K562 (cell line): Measurements from ENCODE around the gene GRP. TPM values are rescaled to one million over a fixed set of nuclear protein-coding genes. Genes with fewer than 3 reads are reported as not detected.

ENCODE experiments used
- ATAC-seq: fragments of 200-7000 bp; cut with Tn5 transposase; 3 replicates; pipeline ENCODE4 v1.9.1; 2020; ENCODE audit warnings: moderate library complexity
- BruUV-seq: library from RNA; stranded (reverse); fragments of 400-500 nt; replicated peaks from 2 replicates; lab custom pipeline; 2021; lab: Mats Ljungman, UMichigan
- CTCF ChIA-PET: fragments of 300-600 bp; formaldehyde crosslinking; extraction: SDS; loops from one replicate; lab custom pipeline; 2021; ENCODE audit warnings: low intra/inter-chr PET ratio; lab: Yijun Ruan, JAX
- POLR2A ChIA-PET: fragments of 300-600, 350-650 bp; sonication (Branson Sonifier 250); formaldehyde crosslinking; extraction: SDS; loops from one replicate; lab custom pipeline; 2021; ENCODE audit warnings: antibody characterized with exemption, inconsistent platforms; lab: Yijun Ruan, JAX
- DNase-seq, 4 experiments: peaks; one replicate each; pipeline versions ENCODE4 v3.0.0 to v3.0.0-alpha.2; 2011 to 2018; ENCODE audit warnings: low spot score in 3 of 4, mixed read lengths in 3 of 4; ENCODE audit errors: extremely low read depth in 1 of 4
- FAIRE-seq: peaks from 2 replicates; lab custom pipeline; 2011; peaks lifted over from hg19 to GRCh38; lab: Jason Lieb, UNC
- H2AFZ ChIP-seq: 2 replicates; pipeline ENCODE4 v1.6.0; 2011; ENCODE audit warnings: low read depth, low read length, control low read depth, inconsistent platforms
- H3K27ac ChIP-seq: fragments of 200-600 bp; 3 replicates; pipeline ENCODE4 v1.8.0; 2011; ENCODE audit warnings: low read depth, mild to moderate bottlenecking, control low read depth, inconsistent platforms, low read length, moderate library complexity, mixed read lengths; ENCODE audit errors: extremely low read depth
- H3K27me3 ChIP-seq, 2 experiments: fragments of 300-600 bp in 1 of 2; 2 replicates in 1 of 2; 3 replicates in 1 of 2; pipeline versions ENCODE4 v1.6.0 to v1.8.0; 2011; ENCODE audit warnings: inconsistent platforms in 2 of 2, low read length in 2 of 2, mild to moderate bottlenecking in 1 of 2, mixed read lengths in 1 of 2, moderate library complexity in 1 of 2; ENCODE audit not compliant: control insufficient read depth in 2 of 2, insufficient read depth in 2 of 2
- H3K36me3 ChIP-seq: fragments of 300-600 bp; 3 replicates; pipeline ENCODE4 v1.8.0; 2011; ENCODE audit warnings: mild to moderate bottlenecking, low read length, inconsistent platforms; ENCODE audit not compliant: control insufficient read depth, insufficient read depth
- H3K4me1 ChIP-seq, 2 experiments: fragments of 200-600 bp in 1 of 2; replicated peaks in 1 of 2; 2 replicates in 1 of 2; 3 replicates in 1 of 2; pipeline versions ENCODE4 v1.5.1 to v1.8.0; 2011; ENCODE audit warnings: inconsistent platforms in 2 of 2, low read length in 2 of 2, mild to moderate bottlenecking in 1 of 2, mixed read lengths in 1 of 2, moderate library complexity in 1 of 2; ENCODE audit not compliant: control insufficient read depth in 2 of 2, insufficient read depth in 2 of 2
- H3K4me2 ChIP-seq: 2 replicates; pipeline ENCODE4 v1.6.1; 2011; ENCODE audit warnings: low read length, control low read depth, inconsistent platforms, mixed read lengths; ENCODE audit not compliant: insufficient read depth
- H3K4me3 ChIP-seq: fragments of 200-600 bp; sonication (generic), shearing (Covaris generic); 2 replicates; pipeline ENCODE4 v1.5.1; 2016; ENCODE audit warnings: control low read depth, inconsistent platforms
- H3K79me2 ChIP-seq: fragments of 200-600 bp; 3 replicates; pipeline ENCODE4 v1.8.0; 2011; ENCODE audit warnings: low read length, inconsistent platforms; ENCODE audit not compliant: control insufficient read depth, insufficient read depth
- H3K9ac ChIP-seq, 2 experiments: 2 replicates each; pipeline versions ENCODE4 v1.6.0 to v1.6.1; 2011; ENCODE audit warnings: low read depth in 2 of 2, low read length in 2 of 2, control low read depth in 1 of 2, inconsistent platforms in 1 of 2, mild to moderate bottlenecking in 1 of 2, mixed read lengths in 1 of 2; ENCODE audit not compliant: insufficient read depth in 1 of 2
- H3K9me1 ChIP-seq: one replicate; pipeline ENCODE4 v1.6.0; 2011; ENCODE audit warnings: inconsistent platforms, mild to moderate bottlenecking, low read length, moderate library complexity; ENCODE audit not compliant: control insufficient read depth, insufficient read depth
- H3K9me3 ChIP-seq: replicated peaks from 2 replicates; pipeline ENCODE4 v1.5.1; 2011; ENCODE audit warnings: low read depth, low read length, inconsistent platforms; ENCODE audit not compliant: control insufficient read depth, insufficient read depth
- H4K20me1 ChIP-seq: replicated peaks from 2 replicates; pipeline ENCODE4 v1.6.1; 2011; ENCODE audit warnings: low read length, inconsistent platforms, mixed read lengths; ENCODE audit not compliant: control insufficient read depth, insufficient read depth
- ARID4B ChIP-seq: sonication (generic); formaldehyde crosslinking; IDR thresholded peaks from 2 replicates; pipeline ENCODE4 v1.8.0; 2022; ENCODE audit warnings: mild to moderate bottlenecking, missing genetic modification reagents
- BRF2 ChIP-seq: IDR thresholded peaks from 3 replicates; pipeline ENCODE4 v1.6.1; 2011; ENCODE audit warnings: borderline replicate concordance, mild to moderate bottlenecking; ENCODE audit not compliant: insufficient read length, insufficient read depth
- CGGBP1 ChIP-seq: fragments of 250-450 bp; sonication (Bioruptor Pico); IDR thresholded peaks from 2 replicates; pipeline ENCODE4 v1.9.0; 2021; ENCODE audit warnings: mild to moderate bottlenecking
- E2F4 ChIP-seq: sonication (generic); formaldehyde crosslinking; IDR thresholded peaks from 2 replicates; pipeline ENCODE4 v1.8.0; 2022; ENCODE audit warnings: mild to moderate bottlenecking, low read depth, missing genetic modification reagents
- RNF2 ChIP-seq: sonication (generic); IDR thresholded peaks from 2 replicates; pipeline ENCODE4 v1.6.1; 2016
- SAP30 ChIP-seq: fragments of 200-600 bp; sonication (generic); IDR thresholded peaks from 2 replicates; pipeline ENCODE4 v1.6.1; 2012; ENCODE audit warnings: borderline replicate concordance, low read depth, mild to moderate bottlenecking, moderate library complexity, low read length, control low read depth, inconsistent platforms; ENCODE audit not compliant: insufficient read depth, poor library complexity, severe bottlenecking
- SIX5 ChIP-seq, 2 experiments: IDR thresholded peaks; 2 replicates each; pipeline ENCODE4 v1.6.1; 2011; ENCODE audit warnings: low read length in 2 of 2, borderline replicate concordance in 1 of 2, low read depth in 1 of 2, mild to moderate bottlenecking in 1 of 2, moderate library complexity in 1 of 2; ENCODE audit not compliant: insufficient read depth in 1 of 2
- SMAD4 ChIP-seq: fragments of 250-450 bp; sonication (Bioruptor Pico); conservative IDR thresholded peaks from 2 replicates; pipeline ENCODE4 v1.8.0; 2021; ENCODE audit warnings: inconsistent platforms, mild to moderate bottlenecking, moderate library complexity
- YBX1 ChIP-seq: fragments of 450-650 bp; IDR thresholded peaks from 2 replicates; pipeline ENCODE4 v1.7.1; 2016; ENCODE audit warnings: mild to moderate bottlenecking
- ZNF277 ChIP-seq: fragments of 250-450 bp; sonication (Bioruptor Pico); IDR thresholded peaks from 2 replicates; pipeline ENCODE4 v1.8.0; 2022; ENCODE audit warnings: inconsistent platforms, mild to moderate bottlenecking, moderate library complexity, borderline replicate concordance
- ZNF436 ChIP-seq: fragments of 250-450, 450-650 bp; sonication (Bioruptor Pico); formaldehyde crosslinking; IDR thresholded peaks from 2 replicates; pipeline ENCODE4 v1.7.0; 2020; ENCODE audit warnings: mild to moderate bottlenecking
- ZNF766 ChIP-seq: fragments of 200-800 bp; sonication (Bioruptor generic); conservative IDR thresholded peaks from 2 replicates; pipeline ENCODE4 v1.6.1; 2016; ENCODE audit warnings: missing genetic modification characterization, missing compliant biosample characterization
- WGBS: fragments of 100-300 bp; shearing (Covaris generic); methylation state at CpG from one replicate; pipeline ENCODE4 v1.1.6; 2016; ENCODE audit warnings: low coverage, mixed read lengths; ENCODE audit not compliant: insufficient coverage; ENCODE audit errors: missing lambda C conversion rate; 5-methylcytosine and 5-hydroxymethylcytosine counted together
- in situ Hi-C: fragments of 300-500 bp; cut with MboI; formaldehyde crosslinking; loops from 4 replicates; pipeline ENCODE4 v1.15.0; 2018; ENCODE audit warnings: inconsistent platforms, mixed read lengths
- intact Hi-C: fragments of 100-400 bp; cut with micrococcal nuclease; formaldehyde crosslinking; loops from 2 replicates; pipeline ENCODE4 v1.14.2; 2022
- polyA plus RNA-seq, 8 experiments: library from polyadenylated mRNA; depleted of rRNA in 4 of 8; stranded (reverse) in 5 of 8; unstranded in 3 of 8; fragments of >200 nt; fragmentation: Nextera tagmentation in 2 of 8; fragmentation: Illumina TruSeq in 1 of 8; extraction: Ambion mirVana in 2 of 8; extraction: Trizol in 1 of 8; gene quantifications; 2 replicates each; pipeline versions ENCODE4 v1.2.1 to v1.2.3, GENCODE V29; 2011 to 2014; ENCODE audit warnings: inconsistent platforms in 1 of 8, missing spikeins in 1 of 8
- total RNA-seq, 7 experiments: library from RNA; depleted of rRNA in 6 of 7; stranded (reverse); fragments of >200 nt in 6 of 7; fragmentation: Illumina TruSeq in 2 of 7; extraction: Trizol in 2 of 7; gene quantifications; 2 replicates each; pipeline versions ENCODE4 v1.2.1 to v1.2.3, GENCODE V29; 2011 to 2021; ENCODE audit warnings: low replicate concordance in 1 of 7

GRP gene
- total and polyA plus RNA-seq, 9 of the 15 experiments (the other 6 are each of a cell fraction or from before 2014, with no cell fraction given), result 0.07 TPM; not detected in 8

GRCh38 chr18:59269563-59270119 lies 49.7 kb downstream of the GRP start:
- FAIRE-seq, result no peak
- H3K9me1 ChIP-seq, result no peaks in the 10 kb centered on the region
- H3K36me3 ChIP-seq, result no peaks in the 10 kb centered on the region
- CTCF ChIA-PET, result no interaction called here
- ATAC-seq, result no peak
- no TSS peak for BruUV-seq
- H3K9me3 ChIP-seq, result no peaks in the 10 kb centered on the region
- 0% methylated on average over 5 of the region's 17 CpGs for WGBS
- peaks cover 0 to 34% of the 10 kb centered on the region in 2 experiments; a peak in 2 of 5 replicates for H3K4me1 ChIP-seq
- H3K79me2 ChIP-seq, result no peaks in the 10 kb centered on the region
- intact Hi-C loops (no loop called here), in situ Hi-C loops (no loop called here)
- H2AFZ ChIP-seq, result no peak overlapping the region
- no peak overlapping the region; a peak in 1 of 4 replicates for H3K9ac ChIP-seq
- H3K27ac ChIP-seq, result no peak overlapping the region
- peaks cover 5 to 63% of the 10 kb centered on the region in 2 experiments; a peak in 3 of 5 replicates for H3K27me3 ChIP-seq
- DNase-seq, result no peak
- no peak overlapping the region for H3K4me3 ChIP-seq
- H3K4me2 ChIP-seq, result no peak overlapping the region
- POLR2A ChIA-PET, result interaction anchor here (0.6 kb wide), 1 partner anchor 55 kb away, joined by 3 read pairs; no protein-coding TSS in a partner anchor
- H4K20me1 ChIP-seq, result no peaks in the 10 kb centered on the region
- no peak for TF ChIP-seq SMAD4 (CRISPR knock-in tag)
- no peak for TF ChIP-seq SIX5 (IDR thresholded peaks at IDR 0.05; ENCODE audit: borderline replicate concordance in 1 of 2, insufficient read depth in 1 of 2, low read depth in 1 of 2, low read length in 2 of 2)
- TF ChIP-seq YBX1, result no peak
- TF ChIP-seq BRF2, result no peak
- no peak for TF ChIP-seq ZNF436 (CRISPR knock-in tag)
- TF ChIP-seq SAP30, result no peak
- no peak for TF ChIP-seq E2F4 (CRISPR knock-in tag)
- TF ChIP-seq ZNF277 (CRISPR knock-in tag), result no peak
- no peak for TF ChIP-seq ZNF766
- no peak for TF ChIP-seq ARID4B
- no peak for TF ChIP-seq CGGBP1
- TF ChIP-seq RNF2, result no peak
